Measurements from ENCODE around the gene M1AP. TPM values are rescaled to one million over a fixed set of nuclear protein-coding genes. Genes with fewer than 3 reads are reported as not detected.

The M1AP gene
- polyA plus RNA-seq, 2 of the 4 experiments (the other 2 are of a cell fraction) = not detected

DNA sequence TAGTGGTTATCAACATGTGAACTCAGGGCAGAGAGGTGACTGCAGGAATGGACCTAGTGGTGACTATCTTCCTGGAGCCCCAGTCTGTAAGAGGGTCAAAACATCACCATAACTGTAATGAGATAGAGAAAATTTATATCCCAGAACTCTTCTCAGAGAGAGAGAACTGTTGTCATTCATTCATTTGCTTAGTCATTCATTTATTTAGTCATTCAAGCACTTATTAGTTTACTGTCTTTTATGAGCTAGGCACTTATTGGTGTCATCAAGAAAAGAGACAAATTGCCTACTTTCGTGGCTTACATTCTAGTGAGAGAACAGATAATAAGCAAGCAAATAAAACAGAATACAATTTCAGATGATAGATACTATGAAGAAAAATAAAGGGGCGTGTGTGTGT is 59.5 kb downstream of the M1AP start:
- POLR2A ChIA-PET = interaction anchor here (0.5 to 2.7 kb wide), 6 partner anchors 34 to 131 kb away, joined by 3 to 15 read pairs (median 4); partner anchors contain the start of genes AUP1, CCDC142, HTRA2 and TTC31
- FAIRE-seq (no peak), ATAC-seq (no peak), DNase-seq (ENCODE audit: low read depth in 1 of 2, low spot score in 1 of 2) (no peak)
- peak; percentile 60 for TF ChIP-seq MAFK (IDR thresholded peaks at IDR 0.05; ENCODE audit: partially characterized antibody)
- no peak for TF ChIP-seq SMC3 (IDR thresholded peaks at IDR 0.05)
- CTCF ChIA-PET = interaction anchor here (0.6 to 10.5 kb wide), 26 partner anchors 11 to 339 kb away, joined by 3 to 181 read pairs (median 5); partner anchors contain the start of genes AUP1, CCDC142, DOK1 and HTRA2
- Histone ChIP-seq H3K27ac (no peak overlapping the region), H3K4me2 (no peak overlapping the region), H3K4me1 (peaks cover 8% of the 10 kb centered on the region), H3K9me3 (no peaks in the 10 kb centered on the region), H3K4me3 (no peak overlapping the region)
- WGBS (ENCODE audit: missing lambda C conversion rate) = 28% methylated on average over 2 of the region's 2 CpGs

DNA sequence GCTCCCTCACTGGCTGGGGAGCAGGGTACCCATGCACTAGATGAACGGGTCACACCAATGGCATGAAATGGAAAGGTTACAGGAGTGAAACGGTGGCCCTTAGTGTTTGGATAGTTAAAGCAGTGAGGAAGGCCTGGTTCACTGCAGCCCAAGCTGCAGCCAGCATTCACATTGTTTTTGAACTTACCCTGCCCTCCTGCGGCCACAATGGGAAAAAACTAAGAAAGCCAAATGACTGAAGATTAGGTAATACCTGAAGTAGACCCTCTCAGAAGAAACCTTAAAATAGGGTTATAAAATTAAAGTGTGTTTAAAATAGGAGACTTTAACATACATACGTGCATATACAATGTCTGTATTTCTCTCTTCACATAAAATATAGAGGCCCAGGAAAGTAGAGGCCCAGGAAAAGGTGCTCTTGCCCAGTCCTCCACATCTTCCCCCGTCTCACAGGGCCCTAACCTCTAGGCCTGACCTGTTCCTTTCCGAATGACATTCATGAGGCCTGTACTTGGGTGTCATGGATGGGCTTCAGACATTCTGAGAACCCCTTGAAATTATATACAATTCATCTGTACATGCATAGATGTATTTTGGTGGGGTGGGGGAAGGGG is 60.4 kb downstream of the M1AP start:
- FAIRE-seq = no peak
- ChIA-PET CTCF (interaction anchor here (0.6 to 10.5 kb wide), 32 partner anchors 12 to 887 kb away, joined by 3 to 181 read pairs (median 5); partner anchors contain the start of genes AUP1, CCDC142, DOK1 and HTRA2), POLR2A (interaction anchor here (2.3 kb wide), 1 partner anchor 105 kb away, joined by 15 read pairs; the partner anchor contains the start of genes CCDC142 and TTC31)
- no peak overlapping the region for H3K4me3 ChIP-seq
- peak; percentile 77 to 82 for DNase-seq (ENCODE audit: low read depth in 1 of 2, low spot score in 1 of 2)
- ATAC-seq = peak; percentile 91 to 92
- peaks cover 14% of the 10 kb centered on the region for H3K4me1 ChIP-seq
- no peak overlapping the region for H3K4me2 ChIP-seq
- TF ChIP-seq TP53 (CRISPR knock-in tag; IDR thresholded peaks at IDR 0.05) (no peak), RCOR1 (IDR thresholded peaks at IDR 0.05; ENCODE audit: low read depth, low read length) (no peak), RARB (CRISPR knock-in tag; IDR thresholded peaks at IDR 0.05) (no peak), CEBPB (IDR thresholded peaks at IDR 0.05) (peak; percentile 41 to 69; a peak in 3 of 4 replicates), MAFK (IDR thresholded peaks at IDR 0.05; ENCODE audit: partially characterized antibody) (no peak), KDM1A (IDR thresholded peaks at IDR 0.05; ENCODE audit: low read depth) (no peak), ZC3H11A (IDR thresholded peaks at IDR 0.05) (no peak), RFX5 (IDR thresholded peaks at IDR 0.05) (no peak), HOXB5 (CRISPR knock-in tag; IDR thresholded peaks at IDR 0.05) (no peak), GATA3 (IDR thresholded peaks at IDR 0.05; ENCODE audit: borderline replicate concordance) (no peak), SMC3 (IDR thresholded peaks at IDR 0.05) (peak; percentile 81), CBX2 (IDR thresholded peaks at IDR 0.05; ENCODE audit: borderline replicate concordance, low read depth) (no peak), PHF8 (IDR thresholded peaks at IDR 0.05; ENCODE audit: borderline replicate concordance, low read depth) (no peak), RAD21 (conservative IDR thresholded peaks at IDR 0.05 in 1 of 2, IDR thresholded peaks at IDR 0.05 in 1 of 2) (peak; percentile 93 to 95), POLR2A (IDR thresholded peaks at IDR 0.05; ENCODE audit: low read length) (no peak), ESRRA (IDR thresholded peaks at IDR 0.05; ENCODE audit: borderline replicate concordance, low read length) (no peak), HOXB13 (CRISPR knock-in tag; IDR thresholded peaks at IDR 0.05; ENCODE audit: low read depth) (no peak)
- TF ChIP-seq, protein P1, sequence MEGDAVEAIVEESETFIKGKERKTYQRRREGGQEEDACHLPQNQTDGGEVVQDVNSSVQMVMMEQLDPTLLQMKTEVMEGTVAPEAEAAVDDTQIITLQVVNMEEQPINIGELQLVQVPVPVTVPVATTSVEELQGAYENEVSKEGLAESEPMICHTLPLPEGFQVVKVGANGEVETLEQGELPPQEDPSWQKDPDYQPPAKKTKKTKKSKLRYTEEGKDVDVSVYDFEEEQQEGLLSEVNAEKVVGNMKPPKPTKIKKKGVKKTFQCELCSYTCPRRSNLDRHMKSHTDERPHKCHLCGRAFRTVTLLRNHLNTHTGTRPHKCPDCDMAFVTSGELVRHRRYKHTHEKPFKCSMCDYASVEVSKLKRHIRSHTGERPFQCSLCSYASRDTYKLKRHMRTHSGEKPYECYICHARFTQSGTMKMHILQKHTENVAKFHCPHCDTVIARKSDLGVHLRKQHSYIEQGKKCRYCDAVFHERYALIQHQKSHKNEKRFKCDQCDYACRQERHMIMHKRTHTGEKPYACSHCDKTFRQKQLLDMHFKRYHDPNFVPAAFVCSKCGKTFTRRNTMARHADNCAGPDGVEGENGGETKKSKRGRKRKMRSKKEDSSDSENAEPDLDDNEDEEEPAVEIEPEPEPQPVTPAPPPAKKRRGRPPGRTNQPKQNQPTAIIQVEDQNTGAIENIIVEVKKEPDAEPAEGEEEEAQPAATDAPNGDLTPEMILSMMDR (IDR thresholded peaks at IDR 0.05) = peak; percentile 91
- TF ChIP-seq, protein P2, sequence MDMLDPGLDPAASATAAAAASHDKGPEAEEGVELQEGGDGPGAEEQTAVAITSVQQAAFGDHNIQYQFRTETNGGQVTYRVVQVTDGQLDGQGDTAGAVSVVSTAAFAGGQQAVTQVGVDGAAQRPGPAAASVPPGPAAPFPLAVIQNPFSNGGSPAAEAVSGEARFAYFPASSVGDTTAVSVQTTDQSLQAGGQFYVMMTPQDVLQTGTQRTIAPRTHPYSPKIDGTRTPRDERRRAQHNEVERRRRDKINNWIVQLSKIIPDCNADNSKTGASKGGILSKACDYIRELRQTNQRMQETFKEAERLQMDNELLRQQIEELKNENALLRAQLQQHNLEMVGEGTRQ (IDR thresholded peaks at IDR 0.05) = no peak
- H3K9me3 ChIP-seq = no peaks in the 10 kb centered on the region
- H3K27ac ChIP-seq = no peak overlapping the region
- 17% methylated on average over 6 of the region's 6 CpGs for WGBS (ENCODE audit: missing lambda C conversion rate)
